ENCODE measurements around the gene SCGB1C1. TPM values are rescaled to one million over a fixed set of nuclear protein-coding genes. Genes with fewer than 3 reads are reported as not detected.

The SCGB1C1 gene
- total and polyA plus RNA-seq, 10 of the 15 experiments (the other 5 are each of a cell fraction or from before 2014, with no cell fraction given) = not detected

DNA sequence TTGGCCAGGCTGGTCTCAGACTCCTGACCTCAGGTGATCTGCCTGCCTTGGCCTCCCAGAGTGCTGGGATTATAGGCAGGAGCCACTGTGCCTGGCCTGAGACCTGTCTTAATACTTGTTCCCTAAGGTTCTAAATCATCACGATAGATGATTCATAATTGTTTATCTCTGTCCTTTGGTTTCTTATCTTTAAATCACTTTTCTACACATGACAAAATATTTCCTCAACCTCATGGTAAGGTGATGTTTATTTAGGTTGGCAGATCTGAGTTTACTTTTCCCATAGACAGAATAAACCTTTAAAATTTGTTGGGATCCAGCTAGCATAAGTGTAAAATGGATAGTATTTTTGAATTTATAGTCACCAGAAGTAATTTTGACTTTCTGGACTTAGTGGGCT is 47.4 kb downstream of the SCGB1C1 start (continued):
- TF ChIP-seq, protein P1, sequence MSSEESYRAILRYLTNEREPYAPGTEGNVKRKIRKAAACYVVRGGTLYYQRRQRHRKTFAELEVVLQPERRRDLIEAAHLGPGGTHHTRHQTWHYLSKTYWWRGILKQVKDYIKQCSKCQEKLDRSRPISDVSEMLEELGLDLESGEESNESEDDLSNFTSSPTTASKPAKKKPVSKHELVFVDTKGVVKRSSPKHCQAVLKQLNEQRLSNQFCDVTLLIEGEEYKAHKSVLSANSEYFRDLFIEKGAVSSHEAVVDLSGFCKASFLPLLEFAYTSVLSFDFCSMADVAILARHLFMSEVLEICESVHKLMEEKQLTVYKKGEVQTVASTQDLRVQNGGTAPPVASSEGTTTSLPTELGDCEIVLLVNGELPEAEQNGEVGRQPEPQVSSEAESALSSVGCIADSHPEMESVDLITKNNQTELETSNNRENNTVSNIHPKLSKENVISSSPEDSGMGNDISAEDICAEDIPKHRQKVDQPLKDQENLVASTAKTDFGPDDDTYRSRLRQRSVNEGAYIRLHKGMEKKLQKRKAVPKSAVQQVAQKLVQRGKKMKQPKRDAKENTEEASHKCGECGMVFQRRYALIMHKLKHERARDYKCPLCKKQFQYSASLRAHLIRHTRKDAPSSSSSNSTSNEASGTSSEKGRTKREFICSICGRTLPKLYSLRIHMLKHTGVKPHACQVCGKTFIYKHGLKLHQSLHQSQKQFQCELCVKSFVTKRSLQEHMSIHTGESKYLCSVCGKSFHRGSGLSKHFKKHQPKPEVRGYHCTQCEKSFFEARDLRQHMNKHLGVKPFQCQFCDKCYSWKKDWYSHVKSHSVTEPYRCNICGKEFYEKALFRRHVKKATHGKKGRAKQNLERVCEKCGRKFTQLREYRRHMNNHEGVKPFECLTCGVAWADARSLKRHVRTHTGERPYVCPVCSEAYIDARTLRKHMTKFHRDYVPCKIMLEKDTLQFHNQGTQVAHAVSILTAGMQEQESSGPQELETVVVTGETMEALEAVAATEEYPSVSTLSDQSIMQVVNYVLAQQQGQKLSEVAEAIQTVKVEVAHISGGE (CRISPR knock-in tag; IDR thresholded peaks at IDR 0.05) = no peak
- no peak for TF ChIP-seq POU2F2 (IDR thresholded peaks at IDR 0.05; ENCODE audit: borderline replicate concordance, low read depth, low read length)
- TF ChIP-seq CBX5 (IDR thresholded peaks at IDR 0.05; ENCODE audit: low read depth) = no peak
- no peak for TF ChIP-seq NBN (IDR thresholded peaks at IDR 0.05)
- no peak for TF ChIP-seq ZNF217 (IDR thresholded peaks at IDR 0.05)
- TF ChIP-seq RFX5 (IDR thresholded peaks at IDR 0.05; ENCODE audit: low read depth, low read length) = no peak

DNA sequence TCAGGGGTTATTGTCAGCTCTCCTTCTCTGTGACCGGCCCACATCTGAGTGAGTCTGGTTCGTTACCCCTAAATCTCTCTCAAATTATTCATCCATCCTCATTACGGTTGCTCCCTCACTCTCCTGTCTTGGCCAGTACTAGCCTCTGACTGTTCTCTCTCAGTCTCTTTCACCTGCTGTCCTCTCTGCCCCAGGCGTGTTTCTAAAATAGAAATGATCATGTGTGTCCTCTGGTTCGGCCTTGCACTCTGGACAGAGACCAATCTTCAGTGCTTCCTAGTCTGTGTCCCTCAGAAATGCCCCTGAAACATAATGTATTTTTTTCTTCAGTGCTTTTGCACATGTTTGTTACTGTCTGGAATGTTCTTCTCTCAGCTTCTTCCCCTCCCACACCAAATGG is 48.8 kb downstream of the SCGB1C1 start:
- no peak overlapping the region for H3K4me2 ChIP-seq (ENCODE audit: control insufficient read depth, insufficient read depth)
- H3K79me2 ChIP-seq (ENCODE audit: control insufficient read depth, insufficient read depth, low read length) = peaks cover 34% of the 10 kb centered on the region
- CTCF ChIA-PET = interaction anchor here (1.7 to 1.8 kb wide), 2 partner anchors 9 to 15 kb away, joined by 5 to 9 read pairs; no protein-coding TSS in a partner anchor
- BruUV-seq (replicated peaks) = no TSS peak
- no peak overlapping the region for H3K27ac ChIP-seq (ENCODE audit: control insufficient read depth, insufficient read depth)
- SMC1A ChIA-PET (ENCODE audit: uncharacterized antibody, unreplicated experiment) = interaction anchor here (1.8 kb wide), 1 partner anchor 9 kb away, joined by 7 read pairs; no protein-coding TSS in a partner anchor
- no peak overlapping the region for H3K9ac ChIP-seq (ENCODE audit: control insufficient read depth, insufficient read depth, low read length)
- intact Hi-C loops (cut with micrococcal nuclease; ENCODE audit: unreplicated experiment) (no loop called here), in situ Hi-C loops (cut with MboI) (no loop called here)
- no peaks in the 10 kb centered on the region for H3K4me1 ChIP-seq (ENCODE audit: control insufficient read depth, insufficient read depth, low read length)
- ATAC-seq = no peak
- no peak for DNase-seq (ENCODE audit: low read depth, low spot score)
- H4K20me1 ChIP-seq (ENCODE audit: control insufficient read depth, insufficient read depth) = no peaks in the 10 kb centered on the region
- RAD21 ChIA-PET (ENCODE audit: unreplicated experiment) = interaction anchor here (1.7 kb wide), 1 partner anchor 9 kb away, joined by 5 read pairs; no protein-coding TSS in a partner anchor
- POLR2A ChIA-PET = no interaction called here
- H3K27me3 ChIP-seq (replicated peaks in 1 of 2; ENCODE audit: control insufficient read depth in 2 of 2, insufficient read depth in 2 of 2, low read length in 1 of 2) = no peaks in the 10 kb centered on the region
- peaks cover 10 to 38% of the 10 kb centered on the region in 2 experiments for H3K36me3 ChIP-seq (ENCODE audit: control insufficient read depth in 2 of 2, insufficient read depth in 2 of 2, low read length in 1 of 2)
- H2AFZ ChIP-seq (ENCODE audit: control insufficient read depth, low read depth, low read length) = no peak overlapping the region
- FAIRE-seq = no peak
- WGBS (ENCODE audit: insufficient coverage, insufficient replicate concordance, low lambda C conversion rate, missing lambda C conversion rate) = 97% methylated on average over 5 of the region's 5 CpGs
- no peak overlapping the region for H3K4me3 ChIP-seq
- no peaks in the 10 kb centered on the region for H3K9me3 ChIP-seq (replicated peaks; ENCODE audit: control insufficient read depth, insufficient read depth, low read length)
- TF ChIP-seq, protein P2, sequence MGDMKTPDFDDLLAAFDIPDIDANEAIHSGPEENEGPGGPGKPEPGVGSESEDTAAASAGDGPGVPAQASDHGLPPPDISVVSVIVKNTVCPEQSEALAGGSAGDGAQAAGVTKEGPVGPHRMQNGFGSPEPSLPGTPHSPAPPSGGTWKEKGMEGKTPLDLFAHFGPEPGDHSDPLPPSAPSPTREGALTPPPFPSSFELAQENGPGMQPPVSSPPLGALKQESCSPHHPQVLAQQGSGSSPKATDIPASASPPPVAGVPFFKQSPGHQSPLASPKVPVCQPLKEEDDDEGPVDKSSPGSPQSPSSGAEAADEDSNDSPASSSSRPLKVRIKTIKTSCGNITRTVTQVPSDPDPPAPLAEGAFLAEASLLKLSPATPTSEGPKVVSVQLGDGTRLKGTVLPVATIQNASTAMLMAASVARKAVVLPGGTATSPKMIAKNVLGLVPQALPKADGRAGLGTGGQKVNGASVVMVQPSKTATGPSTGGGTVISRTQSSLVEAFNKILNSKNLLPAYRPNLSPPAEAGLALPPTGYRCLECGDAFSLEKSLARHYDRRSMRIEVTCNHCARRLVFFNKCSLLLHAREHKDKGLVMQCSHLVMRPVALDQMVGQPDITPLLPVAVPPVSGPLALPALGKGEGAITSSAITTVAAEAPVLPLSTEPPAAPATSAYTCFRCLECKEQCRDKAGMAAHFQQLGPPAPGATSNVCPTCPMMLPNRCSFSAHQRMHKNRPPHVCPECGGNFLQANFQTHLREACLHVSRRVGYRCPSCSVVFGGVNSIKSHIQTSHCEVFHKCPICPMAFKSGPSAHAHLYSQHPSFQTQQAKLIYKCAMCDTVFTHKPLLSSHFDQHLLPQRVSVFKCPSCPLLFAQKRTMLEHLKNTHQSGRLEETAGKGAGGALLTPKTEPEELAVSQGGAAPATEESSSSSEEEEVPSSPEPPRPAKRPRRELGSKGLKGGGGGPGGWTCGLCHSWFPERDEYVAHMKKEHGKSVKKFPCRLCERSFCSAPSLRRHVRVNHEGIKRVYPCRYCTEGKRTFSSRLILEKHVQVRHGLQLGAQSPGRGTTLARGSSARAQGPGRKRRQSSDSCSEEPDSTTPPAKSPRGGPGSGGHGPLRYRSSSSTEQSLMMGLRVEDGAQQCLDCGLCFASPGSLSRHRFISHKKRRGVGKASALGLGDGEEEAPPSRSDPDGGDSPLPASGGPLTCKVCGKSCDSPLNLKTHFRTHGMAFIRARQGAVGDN (IDR thresholded peaks at IDR 0.05) = no peak
- TF ChIP-seq EP300 (IDR thresholded peaks at IDR 0.05; ENCODE audit: borderline replicate concordance in 1 of 2, control insufficient read depth in 1 of 2, low read depth in 2 of 2, low read length in 2 of 2) (no peak), SIN3A (IDR thresholded peaks at IDR 0.05; ENCODE audit: low read depth, low read length) (no peak), FOS (IDR thresholded peaks at IDR 0.05; ENCODE audit: borderline replicate concordance, extremely low read depth, insufficient read length) (no peak), NR2F1 (conservative IDR thresholded peaks at IDR 0.05) (no peak), MXI1 (IDR thresholded peaks at IDR 0.05; ENCODE audit: low read depth, low read length) (no peak), POLR2AphosphoS2 (IDR thresholded peaks at IDR 0.05; ENCODE audit: low read depth, low read length) (no peak), SUPT20H (IDR thresholded peaks at IDR 0.05; ENCODE audit: borderline replicate concordance, control insufficient read depth, low read depth, low read length) (no peak)
- TF ChIP-seq, protein P3, sequence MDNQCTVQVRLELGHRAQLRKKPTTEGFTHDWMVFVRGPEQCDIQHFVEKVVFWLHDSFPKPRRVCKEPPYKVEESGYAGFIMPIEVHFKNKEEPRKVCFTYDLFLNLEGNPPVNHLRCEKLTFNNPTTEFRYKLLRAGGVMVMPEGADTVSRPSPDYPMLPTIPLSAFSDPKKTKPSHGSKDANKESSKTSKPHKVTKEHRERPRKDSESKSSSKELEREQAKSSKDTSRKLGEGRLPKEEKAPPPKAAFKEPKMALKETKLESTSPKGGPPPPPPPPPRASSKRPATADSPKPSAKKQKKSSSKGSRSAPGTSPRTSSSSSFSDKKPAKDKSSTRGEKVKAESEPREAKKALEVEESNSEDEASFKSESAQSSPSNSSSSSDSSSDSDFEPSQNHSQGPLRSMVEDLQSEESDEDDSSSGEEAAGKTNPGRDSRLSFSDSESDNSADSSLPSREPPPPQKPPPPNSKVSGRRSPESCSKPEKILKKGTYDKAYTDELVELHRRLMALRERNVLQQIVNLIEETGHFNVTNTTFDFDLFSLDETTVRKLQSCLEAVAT (IDR thresholded peaks at IDR 0.05) = no peak
